Ishikawa (cell line): ENCODE results near the gene ALDH3A1.

Experiments
- CEBPB ChIP-seq: IDR thresholded peaks from 2 replicates; pipeline ENCODE4 v1.6.1; 2012
- CREB1 ChIP-seq: IDR thresholded peaks from 2 replicates; pipeline ENCODE4 v1.6.1; 2012; ENCODE audit warnings: low read depth
- EGR1 ChIP-seq: IDR thresholded peaks from 2 replicates; pipeline ENCODE4 v1.6.1; 2012
- EP300 ChIP-seq: IDR thresholded peaks from 2 replicates; pipeline ENCODE4 v1.6.1; 2012; ENCODE audit warnings: borderline replicate concordance
- NFIC ChIP-seq: IDR thresholded peaks from 2 replicates; pipeline ENCODE4 v1.6.1; 2012
- RAD21 ChIP-seq: IDR thresholded peaks from 2 replicates; pipeline ENCODE4 v1.6.1; 2012; ENCODE audit warnings: low read depth
- REST ChIP-seq: IDR thresholded peaks from 2 replicates; pipeline ENCODE4 v1.6.1; 2012; ENCODE audit warnings: low read depth, mild to moderate bottlenecking
- TAF1 ChIP-seq: IDR thresholded peaks from 2 replicates; pipeline ENCODE4 v1.6.1; 2012; ENCODE audit warnings: low read depth, mild to moderate bottlenecking
- YY1 ChIP-seq: IDR thresholded peaks from 2 replicates; pipeline ENCODE4 v1.6.1; 2012; ENCODE audit warnings: low read depth

- TF ChIP-seq CEBPB: no peak; the same call in 1 of the 2 replicates
- TF ChIP-seq EP300: no peak
- no peak for TF ChIP-seq EGR1
- no peak for TF ChIP-seq REST
- 0 out of 2 replicates have a peak, but pooled peaks have one; percentile 2 for TF ChIP-seq CREB1
- TF ChIP-seq RAD21: peak; percentile 74
- TF ChIP-seq NFIC: peak; percentile 43; the same call in 1 of the 2 replicates
- peak; percentile 64 for TF ChIP-seq YY1
- TF ChIP-seq TAF1: no peak
Measured at GRCh38 chr17:19753661-19754463, 5.8 kb upstream of the ALDH3A1 start.
